NCI-H748 (cell line): Measurements from ENCODE around the gene LDLRAD4.
A peak's percentile ranks its signal among the peaks of the same experiment; 100 is the strongest.

ENCODE experiments used
- DNase-seq: peaks from one replicate; lab custom pipeline; 2025; ENCODE audit not compliant: unreplicated experiment; lab: John Stamatoyannopoulos, UW

LDLRAD4 gene

DNA sequence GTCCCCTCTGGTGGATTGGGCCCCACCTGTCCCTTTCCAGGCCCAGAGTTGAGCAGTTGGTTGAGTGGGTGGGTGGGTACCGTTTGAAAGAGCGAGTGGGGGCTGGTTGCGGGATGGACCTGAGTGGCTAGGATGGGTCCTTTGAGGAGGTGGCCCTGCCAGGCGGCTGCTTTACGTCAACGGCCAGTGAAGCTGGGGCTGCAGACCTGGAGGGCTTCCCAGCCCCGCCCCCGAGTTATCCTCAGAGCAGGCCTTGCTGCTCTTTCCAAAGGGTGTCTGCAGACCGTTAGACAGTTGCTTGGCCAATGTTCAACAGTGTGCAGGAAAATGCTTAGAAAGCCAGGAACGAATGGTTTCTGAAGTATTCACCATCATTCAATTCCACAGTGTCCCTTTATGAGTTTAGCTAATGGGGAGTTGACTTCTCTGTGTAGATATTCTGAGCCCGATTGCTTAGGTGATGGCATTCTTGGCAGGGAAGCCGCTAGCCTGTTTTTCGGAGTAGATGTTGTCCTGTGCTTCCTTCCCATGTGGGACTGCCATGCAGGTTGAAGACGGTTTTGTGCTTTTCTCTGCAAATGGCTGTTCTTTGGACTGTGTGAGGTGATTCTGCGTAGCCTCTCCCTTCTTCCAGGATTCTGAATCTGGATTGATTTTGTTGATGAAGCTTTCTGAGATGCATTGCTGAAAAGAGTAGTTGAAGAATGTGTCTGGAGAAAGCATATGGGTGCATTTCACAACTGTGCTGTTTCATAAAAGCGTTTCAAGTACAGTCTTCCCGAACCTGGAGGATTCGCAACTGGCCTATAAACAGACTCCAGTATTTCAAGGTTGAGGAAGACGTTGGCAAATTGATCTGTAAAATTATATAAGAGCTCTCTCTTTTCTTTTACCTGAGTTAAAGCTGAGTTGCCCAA is 45.8 kb downstream of the LDLRAD4 start:
- no peak for DNase-seq

DNA sequence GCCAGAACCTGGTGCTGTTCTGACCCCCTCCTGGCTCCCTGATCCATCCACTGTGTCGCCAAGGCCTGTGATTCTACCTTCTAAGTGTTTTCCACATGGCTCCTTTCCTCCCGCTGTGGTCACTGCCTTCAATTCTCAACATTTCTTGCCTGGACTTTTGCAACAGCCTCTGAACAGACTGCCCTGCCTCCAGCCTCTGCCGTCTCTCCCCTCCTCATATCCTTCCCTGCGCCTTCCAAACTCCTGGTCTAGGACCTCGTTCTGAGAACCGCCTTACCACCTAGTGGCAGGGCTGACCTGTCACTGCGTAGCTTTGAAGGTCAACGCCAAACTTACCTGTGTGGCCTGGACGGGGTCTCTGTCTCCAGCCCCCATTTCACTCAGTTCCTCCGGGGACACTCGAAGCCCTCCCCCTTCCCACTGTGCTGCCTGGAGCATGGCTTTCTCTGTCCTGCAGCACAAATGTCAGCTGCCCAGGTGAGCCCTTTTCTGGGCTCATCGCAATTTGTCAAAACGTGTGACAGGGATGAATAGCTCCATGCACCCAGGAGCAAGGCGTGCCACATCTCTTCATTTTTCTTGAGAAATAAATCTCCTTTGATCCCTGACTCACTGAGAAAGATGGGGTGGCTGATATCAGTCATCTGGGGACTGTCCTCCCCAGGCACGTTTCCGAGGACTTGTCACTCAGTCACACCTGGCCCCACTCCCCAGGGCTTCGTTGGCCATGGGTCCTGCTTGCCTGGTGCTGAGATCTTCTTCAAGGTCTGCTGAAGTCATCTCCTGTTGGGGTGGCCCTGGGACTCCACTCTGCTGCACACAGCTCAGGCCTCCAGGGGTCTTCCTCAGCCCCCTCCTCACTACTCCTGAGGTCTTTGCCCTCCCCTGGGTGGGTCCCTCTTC is 46.7 kb downstream of the LDLRAD4 start:
- DNase-seq = no peak

DNA sequence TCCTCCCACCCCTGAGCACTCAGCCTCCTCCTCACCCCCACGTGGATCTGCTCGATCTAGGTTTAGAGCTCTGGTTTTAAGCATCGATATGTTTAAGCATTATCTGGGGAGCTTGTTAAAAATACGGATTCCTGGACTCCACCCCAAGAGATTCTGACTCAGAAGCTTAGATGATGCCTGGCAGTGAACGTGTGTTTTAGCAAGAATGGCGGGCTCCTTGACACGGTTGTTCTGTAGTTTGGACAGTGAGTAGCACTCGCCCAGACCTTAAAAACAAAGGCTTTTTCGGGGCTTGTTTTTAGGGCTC is 47.3 kb downstream of the LDLRAD4 start:
- DNase-seq = no peak

DNA sequence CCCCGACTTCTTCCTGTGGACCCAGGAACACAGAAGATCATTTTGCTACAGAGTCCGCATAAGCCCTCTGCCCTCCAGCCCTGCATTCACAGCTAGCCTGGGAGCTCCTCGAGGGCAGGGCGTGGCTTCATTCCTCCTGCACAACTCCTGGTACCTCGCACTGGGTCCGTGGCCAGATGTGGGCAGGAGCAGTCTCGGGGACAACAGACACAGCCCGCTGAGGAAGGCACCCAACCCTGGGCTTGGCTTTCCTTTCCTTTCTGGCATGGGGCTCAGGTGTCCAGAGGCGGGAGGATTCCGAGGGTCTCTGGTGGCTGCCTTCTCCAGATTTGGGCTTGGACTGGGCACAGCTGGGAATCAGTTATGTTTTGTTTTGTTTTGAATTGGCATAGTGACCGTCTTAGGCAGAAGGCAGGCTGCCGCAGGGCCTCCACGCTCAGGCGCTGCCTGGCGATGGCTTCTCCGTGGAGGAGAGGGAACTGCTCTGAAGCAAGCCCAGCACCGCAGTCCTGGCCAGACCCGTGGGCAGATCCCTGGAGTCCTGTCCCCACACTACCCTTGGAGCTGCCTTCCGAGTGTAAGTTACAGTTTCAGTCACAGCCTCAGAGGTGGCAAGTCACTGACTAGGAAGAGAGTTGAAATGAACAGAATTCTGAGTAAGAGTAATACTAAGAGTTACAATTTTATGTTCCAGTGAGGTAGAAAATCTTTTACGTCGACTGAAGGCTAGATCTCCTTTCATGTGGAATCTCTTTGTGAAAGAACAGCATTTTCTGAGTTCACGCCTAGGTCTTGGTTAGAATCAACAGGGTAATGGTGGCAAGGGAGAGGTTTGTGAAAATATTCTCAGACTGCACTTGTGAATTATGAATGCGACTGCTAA is 47.9 kb downstream of the LDLRAD4 start:
- no peak for DNase-seq

- no peak for DNase-seq
Observed at GRCh38 chr18:13267431-13267873, 48.9 kb downstream of the LDLRAD4 start.

DNA sequence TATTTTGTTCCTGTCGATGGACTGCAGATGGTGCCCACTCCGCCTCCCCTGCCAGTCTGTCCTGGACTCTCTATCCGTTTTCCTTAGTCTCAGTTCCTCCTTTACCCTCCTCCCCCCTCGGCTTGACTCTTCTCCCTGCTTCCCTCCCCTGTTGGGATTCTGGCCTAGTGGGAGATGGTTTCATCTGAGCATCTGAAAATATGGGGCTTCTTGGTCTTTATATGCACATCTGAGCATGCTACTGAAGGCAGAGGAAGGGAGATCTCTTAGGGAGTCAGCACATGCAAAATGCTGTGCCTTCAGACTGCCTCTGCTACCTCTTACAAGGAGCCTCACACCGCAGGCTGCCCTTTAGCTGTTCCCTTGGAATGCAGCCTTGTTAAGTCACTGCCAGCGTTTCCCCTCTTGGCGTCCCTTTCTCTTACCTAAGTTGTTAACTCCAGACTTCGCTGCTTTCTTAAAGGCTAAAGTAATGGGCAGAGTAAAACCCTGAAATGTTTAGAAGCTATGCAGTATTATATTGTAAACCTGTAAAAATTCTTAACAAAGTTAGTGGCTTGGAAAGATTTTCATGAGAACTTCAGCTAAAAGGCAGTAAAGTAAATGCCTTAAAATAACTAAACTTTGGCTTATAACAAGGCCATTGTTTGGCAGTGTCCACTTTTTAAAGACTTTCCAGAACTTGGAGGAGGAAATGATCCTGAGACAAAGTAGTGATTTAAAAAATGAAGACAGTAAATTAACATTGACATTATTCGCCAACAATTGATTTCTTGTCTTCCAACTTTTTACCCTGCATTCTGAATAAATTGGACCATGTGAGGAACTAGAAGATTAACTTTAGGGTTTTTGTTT is 49.8 kb downstream of the LDLRAD4 start:
- no peak for DNase-seq

GRCh38 chr18:13269013-13269280 is 50.4 kb downstream of the LDLRAD4 start:
- no peak for DNase-seq

- DNase-seq = no peak
Observed at GRCh38 chr18:13269521-13270011, 51.0 kb downstream of the LDLRAD4 start.

DNA sequence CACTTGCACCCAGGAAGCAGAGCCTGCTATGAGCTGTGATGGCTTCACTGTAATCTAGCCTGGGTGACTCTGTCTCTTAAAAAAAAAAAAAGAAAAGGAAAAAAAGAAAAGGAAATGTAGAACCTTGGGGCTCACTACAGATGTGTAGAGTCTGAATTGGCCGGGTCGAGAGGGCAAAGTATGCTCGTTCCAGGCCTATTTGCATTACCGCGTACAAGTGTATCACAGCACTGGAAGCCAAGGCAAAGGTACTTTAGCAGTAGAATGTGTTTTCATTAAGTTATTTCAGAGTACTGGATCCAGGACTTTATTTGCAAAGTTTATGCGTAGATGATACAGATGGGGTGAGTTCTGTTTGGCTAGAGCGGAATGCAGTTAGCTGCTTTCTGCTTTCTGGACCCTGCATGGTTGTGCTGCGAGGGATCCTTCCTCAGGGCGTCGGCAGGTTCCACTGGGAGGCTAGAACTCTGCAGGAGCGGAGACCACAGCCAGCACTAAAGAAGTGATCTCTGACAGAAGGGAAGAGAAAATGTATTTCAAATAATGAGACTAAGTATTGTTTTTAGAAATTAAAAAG is 51.8 kb downstream of the LDLRAD4 start:
- no peak for DNase-seq

DNA sequence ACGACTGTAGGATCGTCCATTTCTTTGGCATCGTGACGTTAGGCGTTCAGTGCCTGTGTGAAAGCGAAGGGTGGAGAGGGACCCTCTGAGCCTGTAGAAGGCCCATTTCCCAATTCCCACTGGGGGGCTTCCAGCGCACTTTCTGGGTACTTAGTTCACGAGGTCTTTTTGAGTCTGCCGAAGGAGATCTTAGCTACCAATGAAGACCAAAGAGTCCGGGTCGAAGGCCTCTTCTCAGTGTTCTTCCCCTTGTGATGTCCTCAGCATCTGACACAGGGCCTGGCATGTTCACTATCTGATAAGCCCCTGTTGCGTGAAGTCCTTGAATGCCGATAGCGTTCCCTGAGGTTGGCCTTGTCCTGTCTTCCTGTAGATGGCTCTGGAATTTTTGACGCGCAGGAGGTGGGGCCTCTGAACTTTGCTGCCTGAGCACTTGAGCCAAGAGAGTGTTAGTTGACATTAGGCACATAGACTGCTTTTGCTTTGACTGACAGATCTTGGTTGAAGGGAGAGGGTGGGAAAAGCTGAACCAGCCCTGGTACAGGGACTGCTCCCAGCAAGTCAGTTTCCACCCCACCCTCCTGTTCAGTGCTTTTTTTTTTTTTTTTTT is 52.8 kb downstream of the LDLRAD4 start:
- no peak for DNase-seq

DNA sequence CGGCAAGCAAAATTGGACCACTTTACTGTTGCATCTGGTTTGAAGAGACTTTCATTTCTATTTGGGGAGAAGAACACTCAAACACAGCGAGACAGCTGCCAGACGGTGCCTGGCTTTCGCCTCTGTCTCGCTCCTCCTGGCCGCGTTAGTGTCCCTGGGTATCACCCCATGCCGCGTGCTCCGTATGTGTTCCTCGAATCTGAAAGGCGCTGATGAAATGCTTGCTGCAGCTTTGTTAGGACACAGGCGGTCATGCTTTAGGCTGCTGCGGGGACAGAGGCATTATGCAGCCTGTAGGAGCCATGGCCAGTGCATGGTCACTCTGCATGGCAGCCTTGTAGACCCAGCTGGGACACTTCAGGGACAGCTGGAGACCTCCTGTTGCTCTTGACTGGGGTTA is 53.9 kb downstream of the LDLRAD4 start:
- DNase-seq = no peak

GRCh38 chr18:13273800-13274199 is 55.2 kb downstream of the LDLRAD4 start:
- DNase-seq = no peak

DNA sequence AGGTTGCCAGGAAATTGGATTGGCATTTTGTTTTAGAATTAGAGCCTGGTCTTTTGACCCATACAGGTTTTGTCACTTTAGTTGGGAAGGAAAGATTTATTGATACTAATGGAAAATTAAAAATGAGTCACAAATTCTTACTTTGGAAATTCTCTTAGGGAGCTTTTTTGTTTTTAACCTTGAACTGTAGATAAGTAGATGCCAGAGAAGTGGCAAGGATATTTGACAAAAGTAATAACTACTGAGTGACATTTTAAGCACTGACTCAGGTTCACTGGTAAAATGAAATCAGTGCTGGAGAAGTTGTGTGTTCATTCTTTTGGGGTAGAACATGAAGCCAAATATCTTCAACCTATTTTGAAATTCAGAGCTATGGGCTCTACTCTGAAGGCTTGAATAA is 56.5 kb downstream of the LDLRAD4 start:
- DNase-seq = no peak

DNA sequence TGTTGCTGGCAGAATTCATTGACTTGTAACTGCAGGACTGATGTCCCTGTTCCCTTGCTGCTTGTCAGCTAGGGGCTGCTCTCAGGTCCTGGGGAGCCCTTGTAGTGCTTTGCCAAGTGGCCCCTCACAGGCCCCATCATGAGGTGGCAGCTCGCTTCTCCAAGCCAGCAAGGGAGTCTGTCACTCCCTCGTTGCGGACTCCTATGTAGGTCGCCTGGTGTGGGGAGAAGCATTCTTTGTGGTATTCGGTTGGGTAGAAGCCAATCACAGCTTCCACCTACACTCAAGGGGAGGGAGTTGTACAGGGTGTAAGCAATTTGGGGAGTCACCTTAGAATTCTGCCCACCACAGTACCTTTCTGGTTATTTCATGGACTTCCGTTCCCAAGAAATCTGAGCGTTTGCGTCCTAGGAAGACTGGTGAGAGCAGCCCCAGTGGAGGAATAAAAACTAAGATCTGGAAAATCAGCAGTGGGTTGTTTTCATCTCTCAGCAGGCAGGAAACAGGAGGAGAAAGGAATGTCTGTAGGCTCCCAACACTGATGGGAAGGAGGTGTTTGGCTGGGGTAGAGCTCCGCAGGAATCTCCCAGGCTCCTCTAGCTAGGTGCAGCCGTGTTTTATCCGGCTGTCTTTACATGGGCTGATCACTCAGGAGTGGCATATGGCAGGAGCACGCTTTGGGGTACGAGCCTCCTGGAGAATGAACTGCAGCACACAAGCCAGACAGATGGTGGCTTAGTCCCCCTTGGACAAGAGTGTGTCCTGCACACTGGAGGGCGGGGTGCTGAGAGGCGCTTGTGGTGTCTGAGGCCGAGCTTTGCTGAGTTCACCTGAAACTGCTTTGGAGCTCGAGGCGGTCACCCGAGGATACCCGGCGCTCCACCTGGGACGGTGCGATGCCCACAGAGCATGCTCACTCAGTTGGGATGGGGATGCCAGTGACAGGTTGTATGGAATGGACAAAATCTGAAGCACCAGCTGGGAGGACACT is 58.3 kb downstream of the LDLRAD4 start:
- DNase-seq = no peak

- DNase-seq = no peak
Observed at GRCh38 chr18:13278062-13278630, 59.6 kb downstream of the LDLRAD4 start.

DNA sequence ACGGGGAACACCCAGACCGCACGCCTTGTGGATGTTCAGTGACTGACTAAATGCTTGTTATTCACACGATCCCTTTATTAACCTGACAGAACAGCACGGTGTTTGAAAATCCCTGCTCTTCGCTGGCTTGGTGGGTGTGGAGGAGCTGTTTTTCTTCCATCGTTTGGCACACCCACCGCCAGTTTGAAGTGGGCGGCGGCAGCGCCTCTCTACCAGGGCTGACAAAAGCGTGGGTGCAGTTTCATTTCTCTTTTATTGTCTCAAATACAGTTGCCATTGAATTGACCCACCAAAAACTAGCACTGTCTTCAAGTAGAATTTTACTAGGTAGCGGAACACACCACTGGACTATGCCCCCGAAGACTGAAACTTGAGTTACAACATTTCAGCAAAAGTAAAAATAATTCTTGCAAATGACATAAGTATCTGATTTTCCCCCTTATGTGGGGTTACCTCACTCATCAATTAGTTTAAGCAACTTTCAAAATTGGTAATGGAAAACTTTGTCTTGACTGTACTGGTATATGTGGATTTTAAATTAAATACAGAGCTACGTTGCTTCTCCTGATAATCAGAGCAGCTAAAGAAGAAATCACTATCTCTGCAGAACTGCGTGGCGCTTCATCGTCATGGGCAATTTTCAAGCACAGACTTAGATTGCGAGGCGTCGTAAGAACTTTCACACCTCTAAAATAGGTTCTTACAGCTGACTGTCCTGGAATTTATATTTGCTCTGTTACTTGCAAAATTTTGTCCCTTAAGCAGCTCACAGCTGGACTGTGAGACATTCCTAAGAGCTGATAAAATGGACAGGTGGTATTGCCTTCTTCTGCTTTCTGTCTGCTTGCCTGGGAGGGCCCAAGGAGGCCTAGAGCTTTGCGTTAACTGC is 60.9 kb downstream of the LDLRAD4 start:
- peak; percentile 19 for DNase-seq
